Heart left ventricle (tissue), 16 donors: Measurements from ENCODE around the gene KLK13. TPM values are rescaled to one million over a fixed set of nuclear protein-coding genes. Genes with fewer than 3 reads are reported as not detected.

Source experiments
- ATAC-seq, 4 donors: fragments of 200-7000 bp; cut with Tn5 transposase; one replicate each; pipeline ENCODE4 v1.9.1; 2020 to 2022; ENCODE audit warnings: moderate library complexity in 4 of 4, mild to moderate bottlenecking in 3 of 4, moderate number of reproducible peaks in 1 of 4
- DNase-seq, 5 donors: peaks; one replicate each; pipeline ENCODE4 v3.0.0-alpha.2; 2020
- H3K27ac ChIP-seq, 12 donors: fragments of 200-600 bp; sonication (generic) in 4 of 12; one replicate each; pipeline versions ENCODE4 v1.5.0 to v1.8.0; 2016 to 2022; ENCODE audit warnings: mild to moderate bottlenecking in 2 of 12
- H3K27me3 ChIP-seq, 9 donors: fragments of 200-600 bp; sonication (generic) in 2 of 9; one replicate each; pipeline versions ENCODE4 v1.5.1 to v1.8.0; 2016 to 2022; ENCODE audit warnings: mild to moderate bottlenecking in 3 of 9
- H3K36me3 ChIP-seq, 9 donors: fragments of 200-600 bp; sonication (generic) in 2 of 9; one replicate each; pipeline versions ENCODE4 v1.5.0 to v1.8.0; 2018 to 2022; ENCODE audit warnings: mild to moderate bottlenecking in 2 of 9
- H3K4me1 ChIP-seq, 12 donors: fragments of 200-600 bp; sonication (generic) in 4 of 12; one replicate each; pipeline versions ENCODE4 v1.5.0 to v1.8.0; 2016 to 2022; ENCODE audit warnings: mild to moderate bottlenecking in 3 of 12
- H3K4me3 ChIP-seq, 12 donors: fragments of 200-600 bp; sonication (generic) in 4 of 12; one replicate each; pipeline versions ENCODE4 v1.5.0 to v1.8.0; 2017 to 2022; ENCODE audit warnings: mild to moderate bottlenecking in 9 of 12, moderate library complexity in 4 of 12
- H3K9me3 ChIP-seq, 12 donors: fragments of 200-600 bp; sonication (generic) in 4 of 12; one replicate each; pipeline versions ENCODE4 v1.5.0 to v1.8.0; 2016 to 2022; ENCODE audit warnings: mild to moderate bottlenecking in 1 of 12
- POLR2A ChIP-seq, 2 donors: fragments of 450-650 bp; IDR thresholded peaks; one replicate each; pipeline ENCODE4 v1.6.1; 2017; ENCODE audit warnings: antibody characterized with exemption in 2 of 2, mild to moderate bottlenecking in 2 of 2, moderate library complexity in 2 of 2
- WGBS, 4 donors: extraction: QIAGEN DNeasy Blood & Tissue Kit in 2 of 4; methylation state at CpG; one replicate each; pipeline versions ENCODE4 v1.1.5 to v1.1.7; 2013 to 2018; 5-methylcytosine and 5-hydroxymethylcytosine counted together
- intact Hi-C, 10 donors: fragments of 100-400 bp; cut with DNase I; formaldehyde crosslinking; loops; one replicate each; pipeline versions ENCODE4 v1.11.1 to v1.14.2; 2022
- polyA plus RNA-seq, 2 donors: library from polyadenylated mRNA; stranded (reverse); fragments of 200-250 nt; gene quantifications; one replicate each; pipeline ENCODE4 v1.2.3, GENCODE V29; 2013
- total RNA-seq, 9 donors: library from RNA; depleted of rRNA in 2 of 9; stranded (reverse); fragments of >200 nt in 2 of 9; fragmentation: NEBNext Ultra II Directional in 3 of 9; extraction: Animal tissue kit (Norgen Biotek cat#: 25700) in 3 of 9; gene quantifications; one replicate each; pipeline versions ENCODE4 v1.1.0 to v1.2.4, GENCODE V29; 2016 to 2023
- TF ChIP-seq, protein P1 (sequence below), 12 donors: fragments of 200-600 bp; sonication (generic) in 4 of 12; IDR thresholded peaks; one replicate each; pipeline versions ENCODE4 v1.5.0 to v1.8.0; 2018 to 2022; ENCODE audit warnings: antibody characterized with exemption in 12 of 12, mild to moderate bottlenecking in 5 of 12
- donor health status: ischemic (EF 13 %, LVEDD 7.1; RV severe dilation, severe dysfunction).
- donor health status: healthy with polysubstance abuse.
- donor health status: DM: no; HTN: yes; CAD: no.
- donor health status: DM: no; HTN: no; CAD: no.
- donor health status: ischemic (EF 25% LVEDD 6.9; RV normal size, moderate dysfunction).
- donor health status: ischemic (EF 25% LVEDD 5.7; RV mildly dilated, moderate dysfunction).
- donor health status: healthy.
- donor health status: DM: yes; HTN: yes; CAD: no.
- donor health status: ischemic (EF 35%, LVEDD 5.7; RV mildly dilated, moderate dysfunction).
- donor health status: nonischemic (EF 11% LVEDD 7.7; RV severe dilation, severe dysfunction).
- donor health status: DM: yes; HTN: yes; CAD: no.
- donor health status: PGD.
- donor health status: ischemic (EF 29% LVEDD 5.4; RV normal size, mild dysfunction).
- donor health status: nonischemic (EF 23%, LVEDD 6.1; RV moderate dilation, normal function).

The KLK13 gene
- total and polyA plus RNA-seq, 11 donors: 0.90 to 2.2 TPM; not detected in 9

DNA sequence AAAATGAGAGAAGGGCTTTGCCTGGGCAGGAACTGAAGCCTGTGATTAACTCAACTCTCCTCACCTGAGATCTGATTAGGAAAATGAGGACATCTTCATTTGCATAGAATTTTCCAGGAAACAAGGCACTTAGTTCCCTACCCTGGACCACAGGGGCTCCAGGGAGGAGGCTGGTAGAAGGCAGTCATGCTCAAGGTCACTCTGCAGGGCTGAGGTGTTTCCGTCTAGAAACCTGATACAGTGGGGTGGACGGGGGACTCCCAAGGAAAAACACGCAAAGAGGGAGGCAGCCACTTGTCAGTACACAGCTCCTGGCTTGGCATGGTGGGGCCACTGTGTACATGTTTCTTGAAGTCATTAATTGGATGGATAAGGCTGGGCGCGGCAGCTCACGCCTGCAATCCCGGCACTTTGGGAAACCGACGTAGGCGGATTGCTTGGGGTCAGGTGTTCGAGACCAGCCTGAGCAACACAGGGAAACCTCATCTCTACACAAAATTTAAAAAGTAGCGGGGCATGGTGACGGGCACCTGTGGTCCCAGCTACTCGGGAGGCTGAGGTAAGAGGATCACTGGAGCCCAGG lies 11.8 kb upstream of the KLK13 start:
- Histone ChIP-seq H3K4me3 (no peak overlapping the region), H3K27me3 (no peaks in the 10 kb centered on the region), H3K27ac (no peak overlapping the region), H3K9me3 (peaks cover 0 to 20% (median 3%) of the 10 kb centered on the region in 12 donors), H3K4me1 (peaks cover 0 to 8% (median 4%) of the 10 kb centered on the region in 12 donors), H3K36me3 (no peaks in the 10 kb centered on the region)
- ATAC-seq (no peak), DNase-seq (no peak)
- 80 to 86% (median 83%) methylated on average over 14 of the region's 14 CpGs for WGBS, 4 donors
- intact Hi-C loops: no loop called here
- TF ChIP-seq, protein P1, sequence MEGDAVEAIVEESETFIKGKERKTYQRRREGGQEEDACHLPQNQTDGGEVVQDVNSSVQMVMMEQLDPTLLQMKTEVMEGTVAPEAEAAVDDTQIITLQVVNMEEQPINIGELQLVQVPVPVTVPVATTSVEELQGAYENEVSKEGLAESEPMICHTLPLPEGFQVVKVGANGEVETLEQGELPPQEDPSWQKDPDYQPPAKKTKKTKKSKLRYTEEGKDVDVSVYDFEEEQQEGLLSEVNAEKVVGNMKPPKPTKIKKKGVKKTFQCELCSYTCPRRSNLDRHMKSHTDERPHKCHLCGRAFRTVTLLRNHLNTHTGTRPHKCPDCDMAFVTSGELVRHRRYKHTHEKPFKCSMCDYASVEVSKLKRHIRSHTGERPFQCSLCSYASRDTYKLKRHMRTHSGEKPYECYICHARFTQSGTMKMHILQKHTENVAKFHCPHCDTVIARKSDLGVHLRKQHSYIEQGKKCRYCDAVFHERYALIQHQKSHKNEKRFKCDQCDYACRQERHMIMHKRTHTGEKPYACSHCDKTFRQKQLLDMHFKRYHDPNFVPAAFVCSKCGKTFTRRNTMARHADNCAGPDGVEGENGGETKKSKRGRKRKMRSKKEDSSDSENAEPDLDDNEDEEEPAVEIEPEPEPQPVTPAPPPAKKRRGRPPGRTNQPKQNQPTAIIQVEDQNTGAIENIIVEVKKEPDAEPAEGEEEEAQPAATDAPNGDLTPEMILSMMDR (IDR thresholded peaks at IDR 0.05): no peak
- no peak for TF ChIP-seq POLR2A (IDR thresholded peaks at IDR 0.05)

DNA sequence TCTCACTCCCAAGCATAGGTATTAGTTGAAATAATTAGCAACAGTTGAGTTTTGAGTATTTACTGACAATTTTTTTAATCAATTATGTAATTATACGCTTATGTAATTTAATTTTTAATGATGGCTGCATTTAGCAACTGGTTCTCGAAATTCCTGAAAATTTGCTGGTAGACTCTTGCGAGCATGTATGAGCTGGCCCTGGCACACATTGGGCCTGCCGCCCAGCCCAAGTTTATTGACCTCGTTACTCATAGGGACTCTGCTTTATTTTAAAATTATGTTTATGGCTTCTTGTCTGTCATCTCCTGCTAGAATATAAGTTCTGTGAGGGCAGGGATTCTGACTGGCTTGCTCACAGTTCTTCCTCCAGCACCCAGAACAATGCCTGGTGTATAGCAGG lies 11.1 kb upstream of the KLK13 start:
- TF ChIP-seq POLR2A (IDR thresholded peaks at IDR 0.05): no peak
- TF ChIP-seq, protein P1 (IDR thresholded peaks at IDR 0.05): no peak
- Histone ChIP-seq H3K9me3 (peaks cover 0 to 20% (median 3%) of the 10 kb centered on the region in 12 donors), H3K27me3 (no peaks in the 10 kb centered on the region), H3K27ac (no peak overlapping the region), H3K36me3 (no peaks in the 10 kb centered on the region), H3K4me1 (peaks cover 0 to 8% (median 4%) of the 10 kb centered on the region in 12 donors), H3K4me3 (no peak overlapping the region)
- intact Hi-C loops: no loop called here
- ATAC-seq (no peak), DNase-seq (no peak)
- whole genome bisulfite sequencing, 4 donors: 87 to 92% (median 90%) methylated on average over 5 of the region's 5 CpGs

DNA sequence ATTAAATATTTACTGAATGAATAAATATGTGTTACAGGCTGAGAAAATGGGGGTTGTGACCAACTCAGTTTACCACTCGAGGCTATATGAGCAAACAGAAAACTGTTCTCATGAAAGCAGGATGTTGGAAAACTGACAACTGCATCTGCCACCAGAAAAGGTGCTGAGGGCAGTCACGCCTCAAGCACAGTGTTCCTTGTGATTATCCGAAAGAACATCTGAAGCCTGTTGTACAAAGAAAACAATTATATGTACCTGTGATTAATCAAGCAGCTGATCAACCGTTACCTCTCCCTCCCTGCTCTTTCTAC lies 6.2 kb upstream of the KLK13 start:
- ATAC-seq: no peak
- TF ChIP-seq POLR2A (IDR thresholded peaks at IDR 0.05): no peak
- TF ChIP-seq, protein P1 (IDR thresholded peaks at IDR 0.05): no peak
- Histone ChIP-seq H3K27me3 (peaks cover 0 to 3% (median 0%) of the 10 kb centered on the region in 9 donors), H3K27ac (no peak overlapping the region), H3K36me3 (no peaks in the 10 kb centered on the region), H3K4me3 (no peak overlapping the region), H3K9me3 (peaks cover 0 to 20% (median 3%) of the 10 kb centered on the region in 12 donors), H3K4me1 (no peaks in the 10 kb centered on the region)
- DNase-seq: no peak
- intact Hi-C loops: no loop called here
- WGBS, 4 donors: 69 to 76% (median 70%) methylated on average over 4 of the region's 4 CpGs

DNA sequence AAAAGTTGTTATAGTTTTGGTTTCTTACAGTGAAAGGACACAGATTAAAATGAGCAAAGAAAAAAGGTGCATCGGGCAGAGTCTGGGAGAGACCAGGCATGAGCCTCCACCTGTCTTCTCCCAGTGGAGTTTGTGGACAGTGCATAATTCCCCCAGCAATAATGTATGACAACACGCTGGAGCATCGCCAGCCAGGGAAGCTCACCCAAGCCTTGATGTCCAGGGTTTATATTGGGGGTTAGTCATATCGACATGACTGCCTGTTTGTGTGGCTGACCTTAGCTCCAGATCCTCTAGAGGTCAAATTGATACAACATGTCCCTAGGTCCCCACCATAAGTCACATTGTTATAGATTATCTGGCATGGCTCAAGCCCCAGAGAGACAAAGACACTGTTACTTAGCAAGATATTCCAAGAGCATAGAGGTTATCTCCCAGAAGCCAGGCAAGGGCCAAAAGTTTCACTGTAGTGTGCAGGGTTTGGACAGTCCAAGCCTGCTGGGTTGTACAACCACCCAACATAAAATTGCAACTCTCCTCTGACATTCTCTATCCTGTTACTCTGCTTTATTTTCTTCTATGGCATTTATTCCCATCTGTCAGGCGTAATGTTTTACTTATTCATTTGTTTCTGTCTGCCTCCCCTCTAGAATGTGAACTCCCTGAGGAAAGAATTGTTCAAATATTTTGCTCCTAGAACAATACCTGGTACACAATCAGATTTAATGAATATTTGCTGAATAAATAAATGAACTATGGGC lies 5.6 kb upstream of the KLK13 start:
- Histone ChIP-seq H3K9me3 (peaks cover 0 to 20% (median 3%) of the 10 kb centered on the region in 12 donors), H3K4me1 (peaks cover 0 to 4% (median 0%) of the 10 kb centered on the region in 12 donors), H3K27ac (no peak overlapping the region), H3K27me3 (peaks cover 0 to 8% (median 0%) of the 10 kb centered on the region in 9 donors), H3K4me3 (no peak overlapping the region), H3K36me3 (no peaks in the 10 kb centered on the region)
- 75 to 88% (median 82%) methylated on average over 5 of the region's 5 CpGs for WGBS, 4 donors
- intact Hi-C loops: no loop called here
- no peak for DNase-seq
- TF ChIP-seq POLR2A (IDR thresholded peaks at IDR 0.05): no peak
- TF ChIP-seq, protein P1 (IDR thresholded peaks at IDR 0.05): no peak
- ATAC-seq: no peak
